CD14-positive monocyte (primary cell): ENCODE measurements around the gene GIT2. TPM values are rescaled to one million over a fixed set of nuclear protein-coding genes. Genes with fewer than 3 reads are reported as not detected.

Experiments used
- DNase-seq, 3 donors: peaks; one replicate each; pipeline ENCODE4 v3.0.0-alpha.2; 2011 to 2022
- H2AFZ ChIP-seq: 2 replicates; pipeline ENCODE4 v1.6.0; 2012; ENCODE audit warnings: mild to moderate bottlenecking, low read depth, low read length, inconsistent platforms; ENCODE audit not compliant: insufficient read depth, poor library complexity, severe bottlenecking
- H3K27ac ChIP-seq, 2 donors: 1 replicate in 1 of 2; 2 replicates in 1 of 2; pipeline ENCODE4 v1.5.1; 2012 to 2013; ENCODE audit warnings: low read length in 2 of 2, control low read depth in 1 of 2, inconsistent platforms in 1 of 2, low read depth in 1 of 2, mild to moderate bottlenecking in 1 of 2
- H3K27me3 ChIP-seq, 2 donors: one replicate each; pipeline versions ENCODE4 v1.6.0 to v1.6.1; 2011 to 2013; ENCODE audit warnings: low read length in 2 of 2; ENCODE audit not compliant: control insufficient read depth in 2 of 2, insufficient read depth in 2 of 2
- H3K36me3 ChIP-seq, 2 donors: replicated peaks in 1 of 2; 1 replicate in 1 of 2; 2 replicates in 1 of 2; pipeline versions ENCODE4 v1.5.1 to v1.6.1; 2012 to 2013; ENCODE audit warnings: low read length in 2 of 2, control low read depth in 1 of 2, inconsistent platforms in 1 of 2, mild to moderate bottlenecking in 1 of 2; ENCODE audit not compliant: insufficient read depth in 2 of 2, control insufficient read depth in 1 of 2
- H3K4me1 ChIP-seq, 2 donors: 1 replicate in 1 of 2; 2 replicates in 1 of 2; pipeline versions ENCODE4 v1.5.1 to v1.6.1; 2012 to 2013; ENCODE audit warnings: low read length in 2 of 2, control low read depth in 1 of 2, inconsistent platforms in 1 of 2, mild to moderate bottlenecking in 1 of 2, moderate library complexity in 1 of 2; ENCODE audit not compliant: insufficient read depth in 2 of 2, control insufficient read depth in 1 of 2
- H3K4me2 ChIP-seq: replicated peaks from 2 replicates; pipeline ENCODE3; 2012; ENCODE audit warnings: low read length, moderate library complexity, mild to moderate bottlenecking; ENCODE audit not compliant: poor library complexity, severe bottlenecking; ENCODE audit errors: extremely low read depth
- H3K4me3 ChIP-seq, 3 experiments: fragments of 200-600 bp in 1 of 3; sonication (generic) in 1 of 3; replicated peaks in 1 of 3; 1 replicate in 2 of 3; 2 replicates in 1 of 3; pipeline ENCODE4 v1.5.1; 2011 to 2013; ENCODE audit warnings: low read length in 3 of 3, mild to moderate bottlenecking in 3 of 3, control low read depth in 2 of 3, low read depth in 2 of 3, inconsistent platforms in 1 of 3, moderate library complexity in 1 of 3
- H3K79me2 ChIP-seq: 2 replicates; pipeline ENCODE4 v1.6.0; 2012; ENCODE audit warnings: mild to moderate bottlenecking, control low read depth, inconsistent platforms, low read length, moderate library complexity; ENCODE audit not compliant: insufficient read depth
- H3K9ac ChIP-seq: 2 replicates; pipeline ENCODE4 v1.6.0; 2017; ENCODE audit warnings: low read length, mild to moderate bottlenecking; ENCODE audit not compliant: insufficient read depth, poor library complexity, severe bottlenecking
- H3K9me3 ChIP-seq, 2 donors: replicated peaks in 1 of 2; 1 replicate in 1 of 2; 2 replicates in 1 of 2; pipeline versions ENCODE4 v1.5.1 to v1.6.1; 2012 to 2013; ENCODE audit warnings: low read length in 2 of 2, control low read depth in 1 of 2; ENCODE audit not compliant: control insufficient read depth in 1 of 2, insufficient read depth in 1 of 2
- H4K20me1 ChIP-seq: 2 replicates; pipeline ENCODE4 v1.6.0; 2012; ENCODE audit warnings: mild to moderate bottlenecking, low read length, control low read depth, moderate library complexity; ENCODE audit not compliant: insufficient read depth
- H3K27ac Mint-ChIP-seq, 7 donors: one replicate each; pipeline ENCODE4 v1.8.0; 2020; ENCODE audit warnings: mild to moderate bottlenecking in 7 of 7, mixed read lengths in 7 of 7, moderate library complexity in 6 of 7, inconsistent platforms in 2 of 7
- H3K27me3 Mint-ChIP-seq, 3 donors: one replicate each; pipeline ENCODE4 v1.8.0; 2021 to 2022; ENCODE audit warnings: low read depth in 3 of 3, mild to moderate bottlenecking in 3 of 3, mixed read lengths in 3 of 3, moderate library complexity in 3 of 3, inconsistent platforms in 1 of 3
- H3K36me3 Mint-ChIP-seq, 2 donors: one replicate each; pipeline ENCODE4 v1.8.0; 2020; ENCODE audit warnings: mixed read lengths in 2 of 2, inconsistent platforms in 1 of 2, mild to moderate bottlenecking in 1 of 2
- H3K4me1 Mint-ChIP-seq: one replicate; pipeline ENCODE4 v1.8.0; 2020; ENCODE audit warnings: mild to moderate bottlenecking, mixed read lengths
- H3K4me3 Mint-ChIP-seq, 2 donors: one replicate each; pipeline ENCODE4 v1.8.0; 2020; ENCODE audit warnings: mild to moderate bottlenecking in 2 of 2, mixed read lengths in 2 of 2, moderate library complexity in 1 of 2
- H3K9me3 Mint-ChIP-seq, 7 donors: one replicate each; pipeline ENCODE4 v1.8.0; 2020 to 2022; ENCODE audit warnings: mixed read lengths in 7 of 7, mild to moderate bottlenecking in 6 of 7, moderate library complexity in 6 of 7, inconsistent platforms in 2 of 7
- WGBS: methylation state at CpG from one replicate; pipeline ENCODE4 v1.1.5; 2013; ENCODE audit warnings: missing lambda C conversion rate; ENCODE audit not compliant: insufficient coverage; 5-methylcytosine and 5-hydroxymethylcytosine counted together
- intact Hi-C, 2 donors: fragments of 100-400 bp; cut with micrococcal nuclease; formaldehyde crosslinking; loops; one replicate each; pipeline versions ENCODE4 v1.15.0 to v1.15.1; 2023
- polyA plus RNA-seq, 3 donors: library from polyadenylated mRNA; depleted of rRNA in 1 of 3; unstranded in 2 of 3; stranded (reverse) in 1 of 3; fragments of 300-500 nt in 2 of 3; fragments of >200 nt in 1 of 3; fragmentation: Illumina TruSeq in 2 of 3; gene quantifications; 1 replicate in 2 of 3; 2 replicates in 1 of 3; pipeline ENCODE4 v1.2.3, GENCODE V29; 2012 to 2021
- TF ChIP-seq, protein P1 (sequence below): fragments of 200-600 bp; IDR thresholded peaks from one replicate; pipeline ENCODE4 v1.8.0; 2022; ENCODE audit warnings: antibody characterized with exemption, mild to moderate bottlenecking

Gene GIT2
- polyA plus RNA-seq, 3 donors = 75.8 to 139 (median 98.8) TPM

DNA sequence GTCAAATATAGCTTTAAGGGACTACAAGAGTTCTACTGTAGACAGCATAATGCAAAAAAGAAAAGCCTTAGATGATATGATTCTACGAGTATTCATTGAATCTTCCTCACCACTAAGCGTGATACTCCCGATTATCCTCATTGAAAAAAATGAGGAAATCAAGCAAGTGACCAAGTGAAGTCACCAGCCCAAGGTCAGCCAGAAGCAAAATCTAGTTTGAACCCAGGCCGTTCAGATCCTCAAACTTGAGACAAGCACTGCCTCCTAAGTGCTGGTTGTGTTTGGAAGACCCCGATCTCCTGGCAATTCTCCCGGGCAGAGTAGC, 845 bp downstream of the GIT2 start:
- Histone ChIP-seq H4K20me1 (peaks cover 58% of the 10 kb centered on the region), H3K4me2 (peak overlapping the region; percentile 85), H3K4me3 (peak overlapping the region; percentile 66 to 94 (median 73)), H3K4me1 (peaks cover 46 to 54% of the 10 kb centered on the region in 2 donors), H3K9me3 (no peaks in the 10 kb centered on the region), H3K79me2 (peaks cover 81% of the 10 kb centered on the region), H3K27me3 (no peaks in the 10 kb centered on the region), H3K9ac (peak overlapping the region; percentile 97), H3K36me3 (peaks cover 15 to 30% of the 10 kb centered on the region in 2 donors), H3K27ac (peak overlapping the region; percentile 87 to 96), H2AFZ (peak overlapping the region; percentile 75)
- H3K36me3 Mint-ChIP-seq = peaks cover 19 to 28% of the 10 kb centered on the region in 2 donors
- no peaks in the 10 kb centered on the region for H3K9me3 Mint-ChIP-seq
- intact Hi-C loops = no loop called here
- 0% methylated on average over 3 of the region's 6 CpGs for WGBS
- H3K4me1 Mint-ChIP-seq = peaks cover 52% of the 10 kb centered on the region
- H3K27me3 Mint-ChIP-seq = no peaks in the 10 kb centered on the region
- TF ChIP-seq, protein P1, sequence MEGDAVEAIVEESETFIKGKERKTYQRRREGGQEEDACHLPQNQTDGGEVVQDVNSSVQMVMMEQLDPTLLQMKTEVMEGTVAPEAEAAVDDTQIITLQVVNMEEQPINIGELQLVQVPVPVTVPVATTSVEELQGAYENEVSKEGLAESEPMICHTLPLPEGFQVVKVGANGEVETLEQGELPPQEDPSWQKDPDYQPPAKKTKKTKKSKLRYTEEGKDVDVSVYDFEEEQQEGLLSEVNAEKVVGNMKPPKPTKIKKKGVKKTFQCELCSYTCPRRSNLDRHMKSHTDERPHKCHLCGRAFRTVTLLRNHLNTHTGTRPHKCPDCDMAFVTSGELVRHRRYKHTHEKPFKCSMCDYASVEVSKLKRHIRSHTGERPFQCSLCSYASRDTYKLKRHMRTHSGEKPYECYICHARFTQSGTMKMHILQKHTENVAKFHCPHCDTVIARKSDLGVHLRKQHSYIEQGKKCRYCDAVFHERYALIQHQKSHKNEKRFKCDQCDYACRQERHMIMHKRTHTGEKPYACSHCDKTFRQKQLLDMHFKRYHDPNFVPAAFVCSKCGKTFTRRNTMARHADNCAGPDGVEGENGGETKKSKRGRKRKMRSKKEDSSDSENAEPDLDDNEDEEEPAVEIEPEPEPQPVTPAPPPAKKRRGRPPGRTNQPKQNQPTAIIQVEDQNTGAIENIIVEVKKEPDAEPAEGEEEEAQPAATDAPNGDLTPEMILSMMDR = peak; percentile 15
- peak in 2 of 3 donors; percentile 28 to 44 for DNase-seq
- peak overlapping the region; percentile 97 to 99 (median 98) for H3K27ac Mint-ChIP-seq
- peak overlapping the region; percentile 97 to 99 for H3K4me3 Mint-ChIP-seq

DNA sequence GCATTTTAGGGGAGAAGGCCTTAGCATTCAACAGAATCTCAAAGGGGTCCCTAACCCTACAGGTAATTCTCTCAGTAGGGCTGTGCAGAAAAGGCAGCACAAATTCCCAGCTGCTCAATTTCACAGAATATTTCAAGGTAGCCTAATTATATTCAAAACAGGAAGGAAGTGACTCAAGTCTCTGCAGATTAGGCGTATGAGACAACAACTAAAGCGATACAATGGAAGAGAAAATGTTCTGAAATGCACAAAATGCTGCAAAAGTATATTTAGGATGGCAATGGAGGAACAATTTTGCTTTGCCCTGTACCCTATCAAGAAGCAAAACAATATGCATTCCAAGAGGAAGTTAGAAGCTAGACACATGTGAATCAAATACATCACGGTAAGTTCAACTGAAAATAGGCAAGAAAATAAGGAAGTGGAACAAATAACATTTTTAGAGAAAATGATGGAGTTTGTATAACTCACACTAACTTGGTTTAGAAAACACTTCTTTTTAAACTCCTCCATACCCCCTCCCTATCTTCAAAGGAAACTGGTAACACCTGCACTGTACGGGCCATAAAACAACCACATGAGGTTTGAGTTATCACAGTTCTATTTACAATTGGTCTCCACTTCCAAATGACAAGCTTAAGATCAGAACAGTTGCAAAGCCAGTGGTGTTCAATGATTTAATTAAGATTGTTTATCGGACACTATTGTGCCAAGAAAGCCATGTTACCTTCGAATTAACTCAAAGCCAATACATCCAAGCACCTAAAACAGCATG, 1.6 kb downstream of the GIT2 start:
- Mint-ChIP-seq H3K36me3 (peaks cover 25 to 33% of the 10 kb centered on the region in 2 donors), H3K27ac (peak overlapping the region; percentile 97 to 99 (median 98)), H3K4me1 (peaks cover 47% of the 10 kb centered on the region), H3K27me3 (no peaks in the 10 kb centered on the region), H3K9me3 (no peaks in the 10 kb centered on the region), H3K4me3 (peak overlapping the region; percentile 97 to 99)
- no peaks in the 10 kb centered on the region for H3K9me3 ChIP-seq
- peaks cover 81% of the 10 kb centered on the region for H3K79me2 ChIP-seq
- H3K4me1 ChIP-seq = peaks cover 44 to 50% of the 10 kb centered on the region in 2 donors
- H3K27me3 ChIP-seq = no peaks in the 10 kb centered on the region
- no CpG with 5 or more reads among the region's 6 CpGs for WGBS
- H4K20me1 ChIP-seq = peaks cover 59% of the 10 kb centered on the region
- peak overlapping the region; percentile 66 to 94 (median 73) for H3K4me3 ChIP-seq
- intact Hi-C loops = no loop called here
- peak; percentile 37 to 61 (median 53) for DNase-seq
- peaks cover 23 to 37% of the 10 kb centered on the region in 2 donors for H3K36me3 ChIP-seq
- peak overlapping the region in 1 of 2 donors; percentile 96 for H3K27ac ChIP-seq
- no peak overlapping the region for H2AFZ ChIP-seq
- H3K9ac ChIP-seq = peak overlapping the region; percentile 97
- H3K4me2 ChIP-seq = peak overlapping the region; percentile 85
- TF ChIP-seq, protein P1 = no peak
